ENCODE data around the gene ZNF227.
"Not testable (repeated sequence)": the region's sequence is repeated elsewhere in the genome, so short reads cannot be mapped to it uniquely, and the experiment has no call there.

Gene ZNF227

GRCh38 chr19:44253392-44253791, 41.1 kb downstream of the ZNF227 start:
- DNase-seq: not testable (repeated sequence)

DNA sequence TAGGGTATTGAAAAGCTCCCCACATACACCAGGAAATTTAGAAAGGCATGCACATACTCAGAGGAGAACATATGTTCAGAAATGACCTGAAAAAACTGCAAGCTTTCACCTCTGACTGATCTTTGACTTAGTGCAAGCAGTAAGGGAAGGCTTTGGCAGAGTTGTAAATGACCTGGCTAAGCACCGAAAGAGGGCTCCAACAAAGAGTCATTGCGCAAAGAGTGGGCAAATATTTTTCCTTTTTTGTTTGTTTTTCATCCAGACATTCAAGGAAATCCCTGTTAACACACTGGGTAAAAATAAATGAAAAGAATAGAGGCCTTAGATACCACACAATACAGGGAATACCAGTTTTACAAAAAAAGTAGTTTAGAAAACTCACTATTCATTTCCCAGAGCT, 42.2 kb downstream of the ZNF227 start:
- DNase-seq: no peak

DNA sequence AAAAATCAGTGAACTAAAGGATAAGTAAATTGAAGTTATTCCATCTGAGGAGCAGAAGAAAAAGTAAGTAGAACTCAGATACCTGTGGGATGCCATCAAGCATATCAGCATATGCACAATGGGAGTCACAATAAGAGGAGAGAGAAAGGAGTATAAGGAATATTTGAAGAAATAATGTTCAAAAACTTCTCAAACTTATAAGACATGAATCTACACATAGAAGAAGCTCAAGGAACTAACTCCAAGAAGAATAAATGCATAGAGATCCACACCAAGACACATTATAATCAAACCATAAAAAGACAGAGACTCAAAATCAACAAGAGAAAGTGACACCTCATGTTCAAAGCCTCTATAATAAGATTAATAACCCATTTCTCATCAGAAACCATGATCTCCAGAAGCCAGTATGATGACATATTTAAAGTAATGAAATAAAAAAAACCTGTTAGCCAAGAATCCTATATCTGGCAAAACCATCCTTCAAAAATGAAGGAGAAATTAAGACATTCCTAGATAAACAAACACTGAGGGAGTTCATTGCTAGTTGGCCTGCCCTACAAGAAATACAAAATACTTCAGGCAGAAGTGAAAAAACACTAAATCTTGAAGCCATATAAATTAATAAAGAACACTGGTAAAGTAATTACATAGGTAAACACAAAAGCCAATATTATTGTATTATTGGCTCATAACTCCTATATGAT, 43.5 kb downstream of the ZNF227 start:
- no peak for DNase-seq

GRCh38 chr19:44258136-44258535, 45.8 kb downstream of the ZNF227 start:
- DNase-seq: no peak

- no peak for DNase-seq
Observed at GRCh38 chr19:44258835-44259413, 46.6 kb downstream of the ZNF227 start.

DNA sequence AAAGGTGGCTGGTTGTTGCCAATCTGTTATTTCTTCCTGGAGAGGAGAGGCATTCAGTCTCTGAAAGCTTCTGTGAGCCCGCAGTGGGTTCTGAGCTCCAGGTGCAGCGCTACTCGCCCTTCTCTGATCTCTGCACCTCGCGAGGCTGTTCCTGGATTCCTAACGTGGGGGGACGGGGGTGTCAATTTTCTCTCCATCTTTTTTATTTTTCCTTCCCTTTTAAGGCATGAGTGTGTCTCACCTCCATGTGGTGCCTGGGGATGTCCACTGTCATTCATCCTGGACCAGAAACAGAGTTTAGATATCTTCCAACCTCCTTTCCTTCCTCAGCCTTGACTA, 48.0 kb downstream of the ZNF227 start:
- DNase-seq: no peak

- no peak for DNase-seq
Observed at GRCh38 chr19:44260695-44261446, 48.5 kb downstream of the ZNF227 start.

DNA sequence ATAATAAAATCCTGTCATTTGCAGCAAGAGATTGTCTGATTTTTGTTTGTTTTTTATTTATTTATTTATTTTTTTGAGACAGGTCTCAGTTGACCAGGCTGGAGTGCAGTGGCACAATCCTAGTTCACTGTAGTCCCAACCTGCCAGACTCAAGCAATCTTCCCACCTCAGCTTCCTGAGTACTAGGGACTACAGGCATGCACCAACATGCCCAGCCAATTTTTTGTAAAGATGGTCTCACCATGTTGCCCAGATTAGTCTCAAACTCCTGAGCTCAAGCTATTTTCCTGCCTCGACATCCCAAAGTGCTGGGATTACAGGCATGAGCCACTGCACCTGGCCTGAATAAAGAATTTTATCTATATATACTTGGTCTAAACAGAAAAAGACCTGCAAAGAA, 65.0 kb downstream of the ZNF227 start:
- DNase-seq: no peak

GRCh38 chr19:44278181-44278690, 65.9 kb downstream of the ZNF227 start:
- DNase-seq: no peak

DNA sequence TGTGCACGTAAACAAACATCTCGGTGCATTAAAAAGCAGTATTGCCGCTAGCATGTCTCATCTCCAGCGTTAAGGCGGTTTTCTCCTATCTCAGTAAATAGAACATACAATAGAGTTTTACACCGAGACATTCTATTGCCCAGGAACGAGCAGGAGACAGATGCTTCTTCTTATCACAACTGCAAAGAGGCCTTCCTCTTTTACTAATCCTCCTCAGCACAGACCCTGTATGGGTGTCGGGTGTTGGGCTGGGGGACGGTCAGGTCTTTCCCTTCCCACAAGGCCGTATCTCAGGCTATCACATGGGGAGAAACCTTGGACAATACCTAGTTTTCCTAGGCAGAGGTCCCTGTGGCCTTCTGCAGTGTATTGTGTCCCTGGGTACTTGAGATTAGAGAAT, 68.6 kb downstream of the ZNF227 start:
- no peak for DNase-seq

GRCh38 chr19:44282846-44283245, 70.5 kb downstream of the ZNF227 start:
- DNase-seq: no peak

GRCh38 chr19:44284968-44285367, 72.6 kb downstream of the ZNF227 start:
- DNase-seq: no peak
